H1 (cell line): ENCODE data around the gene TSPAN32. TPM values are rescaled to one million over a fixed set of nuclear protein-coding genes. Genes with fewer than 3 reads are reported as not detected.
A peak's percentile ranks its signal among the peaks of the same experiment; 100 is the strongest.

Source experiments
- CTCF ChIA-PET: fragments of 300-600 bp; sonication (Branson Sonifier 250); formaldehyde crosslinking; loops from one replicate; lab custom pipeline; 2021; ENCODE audit not compliant: partially characterized antibody; lab: Charles Lee
- POLR2A ChIA-PET: fragments of 300-600 bp; sonication (Branson Sonifier 250); formaldehyde crosslinking; loops from one replicate; lab custom pipeline; 2021; ENCODE audit warnings: inconsistent platforms; ENCODE audit not compliant: partially characterized antibody; lab: Charles Lee
- DNase-seq, 2 experiments: peaks; one replicate each; pipeline versions ENCODE4 v3.0.0 to v3.0.0-alpha.2; 2010 to 2022; ENCODE audit warnings: low spot score in 2 of 2, low read depth in 1 of 2, mixed read lengths in 1 of 2
- FAIRE-seq: peaks from 2 replicates; lab custom pipeline; 2011; peaks lifted over from hg19 to GRCh38; lab: Jason Lieb, UNC
- H2AFZ ChIP-seq: 2 replicates; pipeline ENCODE4 v1.8.1; 2012; ENCODE audit warnings: low read length, inconsistent platforms
- H2AK5ac ChIP-seq: 2 replicates; pipeline ENCODE4 v1.6.1; 2013; ENCODE audit warnings: low read depth, low read length
- H2BK120ac ChIP-seq: replicated peaks from 2 replicates; pipeline ENCODE3; 2013; ENCODE audit warnings: low read depth, low read length, inconsistent platforms
- H2BK12ac ChIP-seq: 2 replicates; pipeline ENCODE4 v1.6.1; 2013; ENCODE audit warnings: low read depth, low read length
- H2BK15ac ChIP-seq: 2 replicates; pipeline ENCODE4 v1.6.1; 2013; ENCODE audit warnings: low read length
- H2BK20ac ChIP-seq: 2 replicates; pipeline ENCODE4 v1.6.1; 2013; ENCODE audit warnings: low read length
- H2BK5ac ChIP-seq: 2 replicates; pipeline ENCODE4 v1.6.1; 2013; ENCODE audit warnings: low read depth, low read length
- H3K14ac ChIP-seq: 2 replicates; pipeline ENCODE4 v1.6.1; 2013; ENCODE audit warnings: inconsistent platforms; ENCODE audit not compliant: insufficient read length
- H3K18ac ChIP-seq: 2 replicates; pipeline ENCODE4 v1.6.1; 2013; ENCODE audit warnings: low read length; ENCODE audit errors: extremely low read depth
- H3K23ac ChIP-seq: 2 replicates; pipeline ENCODE4 v1.6.1; 2013; ENCODE audit warnings: inconsistent platforms; ENCODE audit not compliant: insufficient read length
- H3K23me2 ChIP-seq: 2 replicates; pipeline ENCODE4 v1.6.1; 2013; ENCODE audit warnings: low read depth, low read length
- H3K27ac ChIP-seq: 2 replicates; pipeline ENCODE4 v1.6.1; 2011; ENCODE audit warnings: low read depth, low read length, inconsistent platforms
- H3K27me3 ChIP-seq, 4 experiments: replicated peaks in 1 of 4; 1 replicate in 1 of 4; 2 replicates in 3 of 4; pipeline versions ENCODE4 v1.6.1 to v1.8.1; 2011 to 2013; ENCODE audit warnings: low read length in 3 of 4, mild to moderate bottlenecking in 3 of 4, inconsistent platforms in 2 of 4, mixed read lengths in 2 of 4, moderate library complexity in 1 of 4; ENCODE audit not compliant: control insufficient read depth in 3 of 4, insufficient read depth in 3 of 4; ENCODE audit errors: extremely low read depth in 1 of 4
- H3K36me3 ChIP-seq, 4 experiments: 2 replicates each; pipeline versions ENCODE4 v1.6.1 to v1.8.1; 2011 to 2013; ENCODE audit warnings: mild to moderate bottlenecking in 4 of 4, low read length in 3 of 4, moderate library complexity in 2 of 4, control low read depth in 1 of 4, inconsistent platforms in 1 of 4; ENCODE audit not compliant: insufficient read depth in 4 of 4, control insufficient read depth in 2 of 4
- H3K4ac ChIP-seq: replicated peaks from 2 replicates; pipeline ENCODE3; 2013; ENCODE audit warnings: low read length, low read depth, mixed read lengths, inconsistent platforms; ENCODE audit not compliant: insufficient read length
- H3K4me1 ChIP-seq, 4 experiments: replicated peaks in 1 of 4; 1 replicate in 1 of 4; 2 replicates in 3 of 4; pipeline versions ENCODE4 v1.6.1 to v1.8.1; 2011 to 2013; ENCODE audit warnings: low read length in 3 of 4, inconsistent platforms in 2 of 4, mixed read lengths in 1 of 4; ENCODE audit not compliant: insufficient read depth in 4 of 4, control insufficient read depth in 3 of 4
- H3K4me2 ChIP-seq, 2 experiments: 2 replicates each; pipeline versions ENCODE4 v1.6.1 to v1.8.1; 2011 to 2013; ENCODE audit warnings: low read depth in 2 of 2, low read length in 2 of 2, control low read depth in 1 of 2, inconsistent platforms in 1 of 2, mild to moderate bottlenecking in 1 of 2; ENCODE audit not compliant: insufficient read depth in 1 of 2
- H3K4me3 ChIP-seq, 4 experiments: fragments of 200-600, 300-600 bp in 1 of 4; sonication (generic), shearing (Covaris generic), sonication (Bioruptor Twin) in 1 of 4; 2 replicates each; pipeline versions ENCODE4 v1.5.1 to v1.8.1; 2011 to 2016; ENCODE audit warnings: low read length in 4 of 4, low read depth in 3 of 4, control low read depth in 2 of 4, inconsistent platforms in 2 of 4, mild to moderate bottlenecking in 2 of 4, mixed read lengths in 1 of 4, moderate library complexity in 1 of 4; ENCODE audit not compliant: insufficient read depth in 2 of 4; ENCODE audit errors: extremely low read depth in 1 of 4
- H3K56ac ChIP-seq: replicated peaks from 2 replicates; pipeline ENCODE3; 2013; ENCODE audit warnings: low read depth, mild to moderate bottlenecking, mixed read lengths, low read length, inconsistent platforms; ENCODE audit not compliant: insufficient read length
- H3K79me1 ChIP-seq: 2 replicates; pipeline ENCODE4 v1.6.1; 2013; ENCODE audit warnings: low read depth, low read length, control low read depth
- H3K79me2 ChIP-seq, 2 experiments: 2 replicates each; pipeline versions ENCODE4 v1.6.1 to v1.8.1; 2012 to 2013; ENCODE audit warnings: low read length in 2 of 2, mild to moderate bottlenecking in 2 of 2, inconsistent platforms in 1 of 2; ENCODE audit not compliant: insufficient read depth in 2 of 2, control insufficient read depth in 1 of 2
- H3K9ac ChIP-seq, 4 experiments: replicated peaks in 1 of 4; 1 replicate in 1 of 4; 2 replicates in 3 of 4; pipeline versions ENCODE4 v1.6.1 to v1.8.1; 2011 to 2013; ENCODE audit warnings: low read depth in 3 of 4, low read length in 3 of 4, control low read depth in 2 of 4, mild to moderate bottlenecking in 2 of 4, moderate library complexity in 2 of 4, inconsistent platforms in 1 of 4; ENCODE audit errors: extremely low read depth in 1 of 4
- H3K9me3 ChIP-seq, 2 experiments: 2 replicates each; pipeline versions ENCODE4 v1.6.1 to v1.8.1; 2012 to 2013; ENCODE audit warnings: mild to moderate bottlenecking in 2 of 2, moderate library complexity in 2 of 2, control low read depth in 1 of 2, inconsistent platforms in 1 of 2, low read depth in 1 of 2, low read length in 1 of 2, mixed read lengths in 1 of 2; ENCODE audit not compliant: insufficient read depth in 2 of 2
- H4K20me1 ChIP-seq, 2 experiments: replicated peaks in 1 of 2; 2 replicates each; pipeline versions ENCODE3 to v1.8.1; 2011 to 2013; ENCODE audit warnings: inconsistent platforms in 2 of 2, low read length in 2 of 2, mild to moderate bottlenecking in 1 of 2; ENCODE audit not compliant: insufficient read depth in 2 of 2, control insufficient read depth in 1 of 2
- H4K5ac ChIP-seq: 2 replicates; pipeline ENCODE4 v1.6.1; 2013; ENCODE audit warnings: low read length, low read depth, mixed read lengths, inconsistent platforms; ENCODE audit not compliant: insufficient read length
- H4K8ac ChIP-seq: 2 replicates; pipeline ENCODE4 v1.8.0; 2013; ENCODE audit warnings: mild to moderate bottlenecking, moderate library complexity, low read length, inconsistent platforms; ENCODE audit not compliant: insufficient read depth; ENCODE audit errors: extremely low read depth
- H4K91ac ChIP-seq: replicated peaks from 2 replicates; pipeline ENCODE3; 2013; ENCODE audit warnings: low read length, mixed read lengths, inconsistent platforms; ENCODE audit not compliant: insufficient read length
- CBX8 ChIP-seq: fragments of 300-800, 300-1000 bp; sonication (generic); IDR thresholded peaks from 2 replicates; pipeline ENCODE4 v1.7.1; 2016; ENCODE audit warnings: low read depth, low read length, borderline replicate concordance
- CREB1 ChIP-seq: IDR thresholded peaks from 2 replicates; pipeline ENCODE4 v1.6.1; 2012; ENCODE audit warnings: inconsistent platforms
- CTBP2 ChIP-seq: IDR thresholded peaks from 2 replicates; pipeline ENCODE4 v1.7.0; 2011; ENCODE audit warnings: borderline replicate concordance, mild to moderate bottlenecking, moderate library complexity, mixed read lengths, low read length; ENCODE audit not compliant: insufficient read depth, insufficient read length
- HDAC2 ChIP-seq, 2 experiments: fragments of 300-600 bp in 1 of 2; sonication (generic) in 1 of 2; IDR thresholded peaks; 2 replicates each; pipeline ENCODE4 v1.6.1; 2011 to 2012; ENCODE audit warnings: low read depth in 2 of 2, low read length in 2 of 2, mild to moderate bottlenecking in 2 of 2, moderate library complexity in 2 of 2, borderline replicate concordance in 1 of 2, inconsistent platforms in 1 of 2
- KDM4A ChIP-seq: IDR thresholded peaks from one replicate; pipeline ENCODE4 v1.7.1; 2012; ENCODE audit warnings: low read depth, mild to moderate bottlenecking, moderate library complexity, low read length, inconsistent platforms; ENCODE audit not compliant: severe bottlenecking
- MAFK ChIP-seq: IDR thresholded peaks from 2 replicates; pipeline ENCODE4 v1.6.1; 2012; ENCODE audit warnings: low read depth, mild to moderate bottlenecking, improper control_type of control experiment, low read length
- NANOG ChIP-seq: IDR thresholded peaks from 2 replicates; pipeline ENCODE4 v1.6.1; 2011; ENCODE audit warnings: low read length, low read depth, mild to moderate bottlenecking, inconsistent platforms; ENCODE audit not compliant: insufficient read depth, poor library complexity, severe bottlenecking
- SRF ChIP-seq: IDR thresholded peaks from 2 replicates; pipeline ENCODE4 v1.6.1; 2011; ENCODE audit warnings: mild to moderate bottlenecking, low read depth, low read length, moderate library complexity
- ZNF274 ChIP-seq: IDR thresholded peaks from 2 replicates; pipeline ENCODE4 v1.7.0; 2012; ENCODE audit warnings: low read length, borderline replicate concordance; ENCODE audit errors: extremely low read depth
- WGBS, 2 experiments: shearing (Covaris generic) in 1 of 2; methylation state at CpG; one replicate each; pipeline versions ENCODE4 v1.1.6 to v1.1.7; 2013 to 2015; ENCODE audit warnings: low lambda C conversion rate in 2 of 2, mixed read lengths in 2 of 2, inconsistent platforms in 1 of 2, low coverage in 1 of 2, missing lambda C conversion rate in 1 of 2; ENCODE audit not compliant: insufficient replicate concordance in 2 of 2, insufficient coverage in 1 of 2, insufficient read length in 1 of 2; ENCODE audit errors: extremely low coverage in 1 of 2, missing lambda C conversion rate in 1 of 2; 5-methylcytosine and 5-hydroxymethylcytosine counted together
- polyA plus RNA-seq, 7 experiments: library from polyadenylated mRNA; depleted of rRNA in 3 of 7; stranded (reverse) in 5 of 7; unstranded in 2 of 7; fragments of >200 nt in 5 of 7; fragments of 200-250 nt in 2 of 7; gene quantifications; 1 replicate in 5 of 7; 2 replicates in 1 of 7; 4 replicates in 1 of 7; pipeline versions ENCODE4 v1.2.1 to v1.2.3, GENCODE V29; 2011 to 2013; ENCODE audit warnings: missing spikeins in 2 of 7, mixed read lengths in 2 of 7
- total RNA-seq: library from RNA; stranded (reverse); fragmentation: NEBNext Ultra II Directional; extraction: Animal tissue kit (Norgen Biotek cat#: 25700); gene quantifications from 2 replicates; pipeline ENCODE4 v1.2.1, GENCODE V29; 2021
- TF ChIP-seq, protein P1 (sequence below): IDR thresholded peaks from 2 replicates; pipeline ENCODE4 v1.6.1; 2011; ENCODE audit warnings: low read length, improper control_type of control experiment

TSPAN32 gene
- total and polyA plus RNA-seq, 2 of the 8 experiments (the other 6 are each of a cell fraction or from before 2014, with no cell fraction given) = not detected

DNA sequence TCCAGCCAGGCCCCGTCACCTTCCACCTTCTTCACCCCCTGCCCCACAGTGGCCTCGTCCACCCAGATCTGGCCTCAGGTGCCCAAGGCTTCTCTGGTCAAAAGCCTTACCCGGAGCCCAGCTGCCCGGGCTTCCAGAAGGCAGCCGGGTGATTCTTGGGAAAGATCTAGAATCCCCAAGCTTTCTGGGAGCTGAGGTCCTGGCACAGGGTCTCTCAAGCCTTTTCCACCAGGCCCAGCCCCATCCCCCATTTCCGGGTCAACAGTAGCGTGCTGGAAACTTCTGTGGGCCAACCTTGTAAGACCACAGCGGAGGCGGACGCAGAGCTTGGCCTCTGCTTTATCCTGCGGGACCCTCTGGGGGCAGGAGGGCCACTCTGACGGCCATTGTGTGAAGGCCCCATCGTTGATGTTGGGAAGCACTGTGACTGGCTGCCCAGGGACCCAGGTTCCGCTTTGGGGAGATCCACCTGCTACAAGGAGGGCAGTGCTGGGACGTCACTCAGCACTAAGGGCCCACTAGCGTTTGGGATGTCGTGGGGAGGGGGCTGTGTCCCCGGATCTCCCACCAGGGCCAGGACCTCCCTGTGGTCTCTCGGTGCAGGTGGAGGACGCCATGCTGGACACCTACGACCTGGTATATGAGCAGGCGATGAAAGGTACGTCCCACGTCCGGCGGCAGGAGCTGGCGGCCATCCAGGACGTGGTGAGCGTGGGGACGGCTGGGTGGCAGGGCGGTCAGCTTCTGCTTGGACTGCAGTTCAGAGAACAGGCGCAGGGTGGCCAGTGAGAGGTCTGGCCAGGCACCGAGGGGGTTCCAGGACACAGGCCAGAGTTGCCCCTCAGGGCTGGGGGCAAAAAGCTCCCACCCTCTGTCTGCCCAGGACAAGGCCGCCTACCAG lies 11.5 kb downstream of the TSPAN32 start:
- Histone ChIP-seq H3K56ac (no peak overlapping the region), H3K4ac (no peak overlapping the region), H2BK120ac (no peak overlapping the region), H2AK5ac (no peak overlapping the region), H2BK15ac (no peak overlapping the region), H2AFZ (no peak overlapping the region), H3K27me3 (no peaks in the 10 kb centered on the region; a peak in 1 of 7 replicates), H3K23ac (no peak overlapping the region), H4K8ac (peak overlapping the region; percentile 79; the same call in 1 of the 2 replicates), H3K9me3 (no peaks in the 10 kb centered on the region), H3K14ac (no peak overlapping the region), H4K5ac (no peak overlapping the region), H3K18ac (no peak overlapping the region), H2BK12ac (no peak overlapping the region), H3K79me2 (no peaks in the 10 kb centered on the region), H3K79me1 (no peaks in the 10 kb centered on the region), H3K4me2 (no peak overlapping the region), H3K27ac (no peak overlapping the region), H3K4me1 (no peaks in the 10 kb centered on the region), H3K36me3 (no peaks in the 10 kb centered on the region), H4K20me1 (peaks cover 0 to 2% of the 10 kb centered on the region in 2 experiments), H2BK5ac (no peak overlapping the region), H3K23me2 (no peaks in the 10 kb centered on the region), H2BK20ac (no peak overlapping the region), H3K4me3 (no peak overlapping the region), H3K9ac (no peak overlapping the region), H4K91ac (no peak overlapping the region)
- no peak for FAIRE-seq
- WGBS, 2 experiments = 91% methylated on average over 33 of the region's 34 CpGs; no CpG with 5 or more reads in 1 of the 2 experiments
- no peak for DNase-seq
- ChIA-PET CTCF (interaction anchor here (0.6 to 1.3 kb wide), 8 partner anchors 9 to 886 kb away, joined by 3 to 4 read pairs (median 3); no protein-coding TSS in a partner anchor), POLR2A (interaction anchor here (1.6 kb wide), 1 partner anchor 64 kb away, joined by 6 read pairs; the partner anchor contains the start of gene CD81)
- no peak for TF ChIP-seq CBX8
- TF ChIP-seq, protein P1, sequence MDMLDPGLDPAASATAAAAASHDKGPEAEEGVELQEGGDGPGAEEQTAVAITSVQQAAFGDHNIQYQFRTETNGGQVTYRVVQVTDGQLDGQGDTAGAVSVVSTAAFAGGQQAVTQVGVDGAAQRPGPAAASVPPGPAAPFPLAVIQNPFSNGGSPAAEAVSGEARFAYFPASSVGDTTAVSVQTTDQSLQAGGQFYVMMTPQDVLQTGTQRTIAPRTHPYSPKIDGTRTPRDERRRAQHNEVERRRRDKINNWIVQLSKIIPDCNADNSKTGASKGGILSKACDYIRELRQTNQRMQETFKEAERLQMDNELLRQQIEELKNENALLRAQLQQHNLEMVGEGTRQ = no peak
- TF ChIP-seq SRF = no peak
- TF ChIP-seq MAFK = no peak
- TF ChIP-seq ZNF274 = no peak
- TF ChIP-seq HDAC2 (IDR thresholded peaks at IDR 0.05; ENCODE audit: borderline replicate concordance in 1 of 2, low read depth in 2 of 2, low read length in 2 of 2) = no peak
- TF ChIP-seq NANOG = no peak
- TF ChIP-seq CTBP2 = no peak
- no peak for TF ChIP-seq CREB1
- TF ChIP-seq KDM4A = no peak
